Spleen (tissue), 7 donors: ENCODE results near the gene MCTP1.

Source experiments
- CTCF ChIP-seq, 11 experiments: fragments of 200-600 bp in 7 of 11; fragments of 450-650 bp in 4 of 11; sonication (generic) in 4 of 11; IDR thresholded peaks in 8 of 11; conservative IDR thresholded peaks in 3 of 11; 1 replicate in 7 of 11; 2 replicates in 4 of 11; pipeline versions ENCODE4 v1.4.0 to v1.8.0; 2016 to 2021; ENCODE audit warnings: antibody characterized with exemption in 11 of 11, inconsistent platforms in 4 of 11, mild to moderate bottlenecking in 1 of 11
- POLR2A ChIP-seq, 3 donors: fragments of 450-650 bp; IDR thresholded peaks; one replicate each; pipeline ENCODE4 v1.5.1; 2017; ENCODE audit warnings: antibody characterized with exemption in 3 of 3, mild to moderate bottlenecking in 1 of 3
- donor health status: DM: no; HTN: no; CAD: no; lungs with moderate emphysema.
- donor health status: DM: no; HTN: no; CAD: no.
- donor health status: DM: no; HTN: no; CAD: no.

GRCh38 chr5:94916619-94917018 lies 368.3 kb downstream of the MCTP1 start:
- no peak for TF ChIP-seq CTCF (IDR thresholded peaks at IDR 0.05 in 8 of 11, conservative IDR thresholded peaks at IDR 0.05 in 3 of 11)
- TF ChIP-seq POLR2A (IDR thresholded peaks at IDR 0.05) = no peak
